ENCODE data around the gene HEPN1.

The HEPN1 gene

DNA sequence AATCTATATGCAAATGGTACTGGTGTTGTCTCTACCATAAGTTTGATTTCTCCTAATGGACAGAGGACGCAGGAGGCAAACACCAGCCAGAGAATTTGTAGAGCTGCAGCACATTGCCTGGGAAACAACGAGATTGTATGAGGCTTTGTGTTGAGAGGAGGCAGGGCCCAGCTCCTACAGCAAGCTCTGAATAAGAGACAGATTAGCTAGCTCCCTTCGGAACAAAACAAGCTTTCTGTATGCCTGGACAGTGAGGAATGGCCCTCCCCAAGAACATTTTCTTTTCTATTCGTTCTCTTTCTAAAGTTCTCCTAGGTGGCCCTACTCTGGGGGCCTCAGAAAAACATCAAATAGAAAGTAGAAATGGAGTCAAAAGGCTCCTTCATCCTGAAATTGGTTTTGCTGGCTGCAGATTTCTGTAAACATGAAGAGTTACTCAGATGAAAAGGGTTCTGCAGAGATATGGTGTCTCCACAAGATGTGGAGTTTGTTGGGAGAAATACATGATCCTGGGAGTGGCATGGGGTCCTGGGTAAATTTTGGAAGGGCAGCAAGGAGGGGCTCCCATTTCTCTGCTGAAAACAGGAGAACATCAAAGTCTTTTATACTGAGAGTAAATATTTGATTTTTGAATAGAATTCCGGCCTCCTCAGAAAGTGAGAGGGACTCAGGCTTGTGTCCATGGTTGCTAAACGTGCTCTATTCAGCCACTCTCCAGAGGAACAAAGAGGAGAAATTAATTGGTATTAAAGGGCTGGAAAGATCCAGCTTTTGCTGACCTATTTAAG, 23.6 kb downstream of the HEPN1 start:
- DNase-seq, result no peak
- Histone ChIP-seq H3K4me3 (ENCODE audit: low read depth, low read length) (no peak overlapping the region), H3K27ac (no peak overlapping the region), H3K27me3 (ENCODE audit: insufficient read depth, low read depth, severe bottlenecking) (no peaks in the 10 kb centered on the region), H3K36me3 (no peaks in the 10 kb centered on the region), H3K9me3 (ENCODE audit: severe bottlenecking) (no peaks in the 10 kb centered on the region)
- TF ChIP-seq CTCF (IDR thresholded peaks at IDR 0.05; ENCODE audit: low read depth, low read length), result no peak

DNA sequence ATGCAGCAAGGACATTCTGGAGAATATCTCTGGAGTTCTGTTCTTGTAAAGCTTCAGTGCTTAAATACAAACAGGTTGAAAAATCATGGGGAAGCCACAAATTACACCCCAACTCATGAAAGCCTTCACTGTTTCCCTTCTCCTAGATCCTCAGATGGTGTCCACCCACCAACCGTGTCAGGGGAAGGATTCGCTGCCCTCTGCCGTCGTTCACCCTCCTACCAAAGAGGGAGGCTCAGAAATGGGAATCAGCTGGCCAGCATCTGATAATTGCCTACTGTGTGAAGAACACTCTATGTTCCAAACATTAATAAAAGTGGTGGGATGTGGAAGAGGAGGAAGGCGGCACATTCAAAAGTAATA, 24.2 kb downstream of the HEPN1 start:
- Histone ChIP-seq H3K4me3 (ENCODE audit: low read depth, low read length) (no peak overlapping the region), H3K36me3 (no peaks in the 10 kb centered on the region), H3K9me3 (ENCODE audit: severe bottlenecking) (no peaks in the 10 kb centered on the region), H3K27ac (no peak overlapping the region), H3K27me3 (ENCODE audit: insufficient read depth, low read depth, severe bottlenecking) (no peaks in the 10 kb centered on the region)
- DNase-seq, result no peak
- no peak for TF ChIP-seq CTCF (IDR thresholded peaks at IDR 0.05; ENCODE audit: low read depth, low read length)

DNA sequence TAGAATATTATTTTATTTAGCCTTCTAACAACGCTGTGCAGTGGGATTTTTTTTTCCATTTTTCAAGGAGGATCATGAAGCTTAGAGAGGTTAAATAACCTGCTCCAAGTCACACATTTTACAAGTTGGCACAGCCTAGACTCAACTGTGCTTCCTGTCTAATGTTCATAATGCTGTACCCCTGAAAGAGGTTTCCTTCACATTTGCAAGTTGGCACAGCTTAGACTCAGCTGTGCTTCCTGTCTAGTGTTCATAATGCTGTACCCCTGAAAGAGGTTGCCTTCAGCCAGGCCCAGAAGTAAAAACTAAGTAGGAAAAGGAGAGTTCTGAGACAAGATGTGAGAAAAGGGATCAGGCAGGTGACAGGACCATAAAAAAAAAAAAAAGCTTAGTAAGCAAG, 24.7 kb downstream of the HEPN1 start:
- no peaks in the 10 kb centered on the region for H3K9me3 ChIP-seq (ENCODE audit: severe bottlenecking)
- no peaks in the 10 kb centered on the region for H3K36me3 ChIP-seq
- TF ChIP-seq CTCF (IDR thresholded peaks at IDR 0.05; ENCODE audit: low read depth, low read length), result no peak
- H3K27ac ChIP-seq, result no peak overlapping the region
- H3K27me3 ChIP-seq (ENCODE audit: insufficient read depth, low read depth, severe bottlenecking), result no peaks in the 10 kb centered on the region
- no peak for DNase-seq
- no peak overlapping the region for H3K4me3 ChIP-seq (ENCODE audit: low read depth, low read length)

DNA sequence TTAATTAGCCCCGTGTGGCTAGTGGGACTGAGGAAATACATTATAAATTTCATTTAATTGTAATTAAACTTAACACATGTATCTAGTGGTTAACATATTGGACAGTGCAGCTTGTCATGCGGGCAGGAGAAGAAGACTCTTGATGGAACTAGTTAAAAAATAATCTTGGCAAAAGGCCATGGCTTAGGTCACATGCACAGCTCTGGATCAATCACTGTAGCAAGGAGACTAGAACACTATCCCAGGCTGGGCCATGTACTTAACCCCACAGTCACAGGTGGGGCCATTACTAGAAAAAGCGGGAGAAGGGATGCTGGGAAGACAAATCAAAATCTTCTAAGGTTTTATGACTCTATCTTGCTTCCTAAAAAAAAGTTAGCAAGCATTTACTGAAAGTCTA, 25.5 kb downstream of the HEPN1 start:
- Histone ChIP-seq H3K36me3 (no peaks in the 10 kb centered on the region), H3K4me3 (ENCODE audit: low read depth, low read length) (no peak overlapping the region), H3K27ac (no peak overlapping the region), H3K9me3 (ENCODE audit: severe bottlenecking) (no peaks in the 10 kb centered on the region), H3K27me3 (ENCODE audit: insufficient read depth, low read depth, severe bottlenecking) (no peaks in the 10 kb centered on the region)
- DNase-seq, result no peak
- no peak for TF ChIP-seq CTCF (IDR thresholded peaks at IDR 0.05; ENCODE audit: low read depth, low read length)

- no peak for TF ChIP-seq CTCF (IDR thresholded peaks at IDR 0.05; ENCODE audit: low read depth, low read length)
- no peak for DNase-seq
- H3K27me3 ChIP-seq (ENCODE audit: insufficient read depth, low read depth, severe bottlenecking), result no peaks in the 10 kb centered on the region
- H3K4me3 ChIP-seq (ENCODE audit: low read depth, low read length), result no peak overlapping the region
- no peaks in the 10 kb centered on the region for H3K36me3 ChIP-seq
- H3K9me3 ChIP-seq (ENCODE audit: severe bottlenecking), result no peaks in the 10 kb centered on the region
- H3K27ac ChIP-seq, result no peak overlapping the region
Observed at GRCh38 chr11:124945826-124946225, 26.8 kb downstream of the HEPN1 start.

DNA sequence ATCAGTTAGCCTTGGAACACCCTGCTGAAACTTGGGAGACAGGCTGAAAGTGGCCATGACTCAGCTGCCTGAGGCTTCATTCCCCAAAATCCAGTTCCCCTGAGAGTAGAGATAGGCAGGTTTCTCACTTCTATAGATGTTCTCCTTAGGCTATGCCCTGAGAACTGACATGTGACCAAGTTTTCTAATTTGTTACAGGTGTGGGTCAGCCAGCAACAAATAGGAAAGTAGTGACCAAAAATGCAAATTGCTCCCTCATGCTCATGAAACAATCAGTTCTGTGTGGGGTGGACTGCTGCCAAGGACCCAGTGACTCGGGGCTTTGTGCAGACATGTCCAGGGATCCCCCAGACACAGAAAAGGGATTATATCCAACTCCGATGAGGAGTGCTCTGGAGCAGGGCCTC, 27.7 kb downstream of the HEPN1 start:
- no peak overlapping the region for H3K4me3 ChIP-seq (ENCODE audit: low read depth, low read length)
- H3K27ac ChIP-seq, result no peak overlapping the region
- no peak for TF ChIP-seq CTCF (IDR thresholded peaks at IDR 0.05; ENCODE audit: low read depth, low read length)
- H3K27me3 ChIP-seq (ENCODE audit: insufficient read depth, low read depth, severe bottlenecking), result no peaks in the 10 kb centered on the region
- H3K36me3 ChIP-seq, result no peaks in the 10 kb centered on the region
- DNase-seq, result no peak
- no peaks in the 10 kb centered on the region for H3K9me3 ChIP-seq (ENCODE audit: severe bottlenecking)

All from WERI-Rb-1 (cell line).